ENCODE results near the gene FIS1. TPM values are rescaled to one million over a fixed set of nuclear protein-coding genes. Genes with fewer than 3 reads are reported as not detected.
"Not testable (repeated sequence)": the region's sequence is repeated elsewhere in the genome, so short reads cannot be mapped to it uniquely, and the experiment has no call there.

FIS1 gene
- total and polyA plus RNA-seq, 11 donors: 204 to 491 (median 282) TPM

DNA sequence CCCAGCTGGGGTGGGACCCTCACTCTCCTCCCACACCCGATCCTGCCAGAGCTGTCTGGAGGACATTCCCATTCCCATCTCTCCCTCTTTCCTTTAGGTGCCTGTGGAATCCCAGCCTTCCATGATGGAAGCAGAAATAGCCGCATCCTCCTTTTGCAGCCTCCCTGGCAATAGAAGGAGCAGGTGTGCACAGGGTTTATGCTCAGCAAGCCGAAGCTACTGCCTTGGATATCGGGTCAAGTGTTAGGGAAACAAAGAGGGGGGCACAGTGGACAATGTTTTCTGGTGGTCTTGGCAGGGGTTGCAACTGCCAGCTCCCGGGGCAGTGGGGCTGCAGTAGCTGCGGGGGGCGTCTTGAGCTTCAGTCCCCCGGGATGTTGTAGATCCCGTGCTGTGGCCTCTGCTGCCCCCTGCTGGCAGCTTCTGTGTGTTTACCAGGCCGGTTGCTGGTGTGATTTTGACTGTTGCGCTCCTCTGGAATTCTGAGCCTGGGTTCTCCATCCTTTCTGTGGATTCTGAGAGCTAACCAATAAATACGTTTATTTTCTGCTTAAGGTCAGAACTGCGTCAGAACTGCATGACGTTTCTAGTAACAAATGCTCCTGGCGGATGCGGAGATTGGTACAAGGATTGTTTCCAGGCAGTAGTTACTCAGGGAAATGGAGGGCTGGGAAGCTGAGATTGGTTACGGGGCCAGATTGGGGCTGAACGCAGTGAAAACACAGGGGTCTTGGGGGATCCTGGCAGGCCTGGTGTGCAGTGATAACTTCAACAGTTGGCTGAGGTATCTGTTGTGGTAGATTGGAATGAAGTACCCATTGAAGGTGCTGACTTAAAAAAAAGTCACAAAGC, 45.5 kb upstream of the FIS1 start:
- peak; percentile 54 to 76 (median 72) for TF ChIP-seq CTCF (IDR thresholded peaks at IDR 0.05)
- not testable (repeated sequence) for H3K27ac ChIP-seq, H3K36me3 ChIP-seq, H3K4me1 ChIP-seq, H3K4me3 ChIP-seq, H3K9me3 ChIP-seq
- ATAC-seq (peak in 3 of 4 donors; percentile 50 to 71 (median 55)), DNase-seq (peak in 4 of 5 donors; percentile 33 to 75 (median 53))
- peaks cover 13 to 60% (median 35%) of the 10 kb centered on the region in 9 donors for H3K27me3 ChIP-seq
- intact Hi-C loops (cut with DNase I): loop anchor here in 1 of 10 donors (10.0 kb wide), 1 partner anchor 396 kb away; the partner anchor contains the start of gene ACHE
- 19 to 22% (median 20%) methylated on average over 16 to 18 of the region's 18 CpGs for WGBS, 4 donors

- intact Hi-C loops (cut with DNase I): loop anchor here in 4 of 10 donors (10.0 kb wide), 3 partner anchors 55 to 395 kb away; partner anchors contain the start of genes ACHE (in 3 of the 4), CLDN15 (in 1 of the 4), PLOD3 (in 1 of the 4) and ZNHIT1 (in 1 of the 4)
- H3K27me3 ChIP-seq: peaks cover 6 to 53% (median 28%) of the 10 kb centered on the region in 9 donors
- DNase-seq, H3K4me1 ChIP-seq, H3K4me3 ChIP-seq, H3K36me3 ChIP-seq, H3K27ac ChIP-seq, H3K9me3 ChIP-seq: not testable (repeated sequence)
- 38 to 43% (median 41%) methylated on average over 4 of the region's 4 CpGs for WGBS, 4 donors
- ATAC-seq: peak in 3 of 4 donors; percentile 36 to 72 (median 57)
Measured at GRCh38 chr7:101289687-101290086, 44.8 kb upstream of the FIS1 start.

- no peak for ATAC-seq
- WGBS, 4 donors: 81 to 96% (median 90%) methylated on average over 3 of the region's 3 CpGs
- H3K9me3 ChIP-seq: no peaks in the 10 kb centered on the region
- H3K27ac ChIP-seq: no peak overlapping the region
- intact Hi-C loops (cut with DNase I): loop anchor here in 3 of 10 donors (10.0 kb wide), 3 partner anchors 54 to 394 kb away; partner anchors contain the start of genes ACHE (in 2 of the 3), CLDN15 (in 1 of the 3), PLOD3 (in 1 of the 3) and ZNHIT1 (in 1 of the 3)
- DNase-seq: no peak
- H3K4me3 ChIP-seq: no peak overlapping the region
- H3K36me3 ChIP-seq: no peaks in the 10 kb centered on the region
- no peak for TF ChIP-seq POLR2A (IDR thresholded peaks at IDR 0.05)
- TF ChIP-seq CTCF (IDR thresholded peaks at IDR 0.05): no peak
- no peaks in the 10 kb centered on the region for H3K4me1 ChIP-seq
- peaks cover 6 to 42% (median 17%) of the 10 kb centered on the region in 9 donors for H3K27me3 ChIP-seq
Measured at GRCh38 chr7:101288439-101288838, 43.6 kb upstream of the FIS1 start.

GRCh38 chr7:101287032-101287431, 42.2 kb upstream of the FIS1 start:
- DNase-seq (peak in 1 of 5 donors; percentile 26), ATAC-seq (no peak)
- H3K4me1 ChIP-seq: peaks cover 0 to 6% (median 0%) of the 10 kb centered on the region in 12 donors
- H3K9me3 ChIP-seq: no peaks in the 10 kb centered on the region
- H3K27me3 ChIP-seq: peaks cover 4 to 28% (median 9%) of the 10 kb centered on the region in 9 donors
- TF ChIP-seq CTCF (IDR thresholded peaks at IDR 0.05): no peak
- no peak for TF ChIP-seq POLR2A (IDR thresholded peaks at IDR 0.05)
- intact Hi-C loops (cut with DNase I): loop anchor here in 3 of 10 donors (10.0 kb wide), 3 partner anchors 52 to 392 kb away; partner anchors contain the start of genes ACHE (in 2 of the 3), CLDN15 (in 1 of the 3), PLOD3 (in 1 of the 3) and ZNHIT1 (in 1 of the 3)
- no peak overlapping the region for H3K27ac ChIP-seq
- 58 to 70% (median 67%) methylated on average over 6 of the region's 6 CpGs for WGBS, 4 donors
- no peaks in the 10 kb centered on the region for H3K36me3 ChIP-seq
- no peak overlapping the region for H3K4me3 ChIP-seq

GRCh38 chr7:101285880-101286279, 41.0 kb upstream of the FIS1 start:
- not testable (repeated sequence) for H3K36me3 ChIP-seq, H3K4me1 ChIP-seq, H3K27ac ChIP-seq, H3K9me3 ChIP-seq, H3K4me3 ChIP-seq
- DNase-seq (peak; percentile 39 to 78 (median 53)), ATAC-seq (peak; percentile 66 to 83 (median 73))
- H3K27me3 ChIP-seq: peaks cover 0 to 16% (median 0%) of the 10 kb centered on the region in 9 donors
- intact Hi-C loops (cut with DNase I): loop anchor here in 3 of 10 donors (10.0 kb wide), 3 partner anchors 51 to 391 kb away; partner anchors contain the start of genes ACHE (in 2 of the 3), CLDN15 (in 1 of the 3), PLOD3 (in 1 of the 3) and ZNHIT1 (in 1 of the 3)
- WGBS, 4 donors: 50 to 64% (median 60%) methylated on average over 3 of the region's 3 CpGs
